ENCODE data around the gene HHAT.

Gene HHAT

DNA sequence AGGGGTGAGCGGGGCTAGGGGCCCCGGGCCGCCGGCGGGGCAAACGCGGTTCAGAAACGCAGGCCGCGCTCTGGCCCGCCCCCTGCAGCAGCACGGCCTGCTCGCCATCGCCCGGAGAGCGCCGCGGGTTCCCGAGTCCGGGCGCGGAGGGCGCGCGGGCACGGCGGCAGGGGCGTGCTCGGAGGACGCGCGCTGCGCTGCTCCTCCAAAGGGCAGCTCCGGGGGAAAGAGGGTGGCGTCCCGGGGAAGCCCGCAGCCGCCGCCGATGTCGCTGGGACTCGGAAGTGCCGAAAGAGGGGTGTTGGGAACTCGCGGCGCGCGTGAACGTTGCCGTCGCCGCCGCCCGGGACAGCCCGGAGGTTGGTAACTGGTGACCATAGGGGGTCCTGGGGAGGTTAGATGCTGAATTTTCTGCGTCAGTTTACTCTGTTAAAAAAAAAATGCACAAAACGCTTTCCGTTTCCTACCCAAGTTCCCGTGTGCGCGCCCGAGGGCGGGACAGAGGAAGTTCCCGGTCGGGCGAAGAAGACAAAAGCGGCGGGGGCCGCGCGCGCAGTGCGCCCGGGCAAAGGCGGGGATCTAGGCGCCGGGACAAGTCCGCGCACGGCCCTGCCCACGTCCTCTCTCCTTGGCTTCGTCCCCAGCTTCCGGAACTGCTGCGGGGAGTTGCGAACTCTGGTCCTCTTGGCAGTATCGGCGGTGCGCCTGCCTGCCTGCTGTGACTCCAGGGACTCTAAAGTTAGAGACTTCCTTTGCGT lies at the start of gene HHAT:
HHAT (plus strand) TSS at position 157 of the 758 bp plus-strand sequence. CDS start 20,074 bp downstream, outside the sequence.
- DNase-seq (ENCODE audit: low read depth) = peak; percentile 81

DNA sequence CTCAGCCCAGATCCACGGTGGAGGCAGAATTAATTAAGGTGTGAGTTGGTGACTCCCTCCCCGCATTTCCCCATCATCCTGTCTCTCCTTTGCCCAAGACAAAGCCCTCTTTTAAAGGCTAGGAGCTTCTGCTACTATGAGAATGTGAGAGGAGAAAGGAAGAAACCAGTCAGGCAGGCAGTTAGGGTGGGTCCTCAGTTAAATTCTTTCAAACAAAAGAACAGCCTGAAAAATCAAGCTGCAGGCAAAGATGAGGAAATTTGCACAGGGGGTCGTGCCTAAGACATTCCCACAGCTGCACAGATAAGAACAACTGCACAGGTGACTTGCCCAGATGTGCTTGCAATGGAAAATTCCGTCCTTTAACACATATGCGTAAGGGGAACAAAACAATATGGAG lies 48.5 kb upstream of the HHAT start:
- no peak for DNase-seq (ENCODE audit: low read depth)

DNA sequence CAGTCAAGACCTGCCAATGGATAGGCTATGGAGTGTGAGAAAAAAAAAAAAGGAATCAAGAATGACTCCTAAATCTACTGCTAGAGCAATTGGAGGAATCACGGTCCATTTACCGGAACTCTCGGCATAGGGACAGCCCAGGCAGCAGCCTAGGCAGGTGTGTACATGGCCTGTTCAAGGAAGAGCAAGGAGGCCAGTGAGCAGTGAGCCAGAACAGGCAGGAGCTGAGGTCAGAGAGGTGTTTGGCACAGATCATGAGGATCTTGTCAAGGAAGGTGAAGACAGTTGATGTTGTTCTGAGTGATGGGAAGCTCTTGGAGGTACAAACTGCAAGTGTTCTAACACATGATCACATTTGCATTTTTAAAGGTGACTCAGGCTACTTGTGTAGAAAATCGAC lies 40.6 kb upstream of the HHAT start:
- no peak for DNase-seq (ENCODE audit: low read depth)

DNA sequence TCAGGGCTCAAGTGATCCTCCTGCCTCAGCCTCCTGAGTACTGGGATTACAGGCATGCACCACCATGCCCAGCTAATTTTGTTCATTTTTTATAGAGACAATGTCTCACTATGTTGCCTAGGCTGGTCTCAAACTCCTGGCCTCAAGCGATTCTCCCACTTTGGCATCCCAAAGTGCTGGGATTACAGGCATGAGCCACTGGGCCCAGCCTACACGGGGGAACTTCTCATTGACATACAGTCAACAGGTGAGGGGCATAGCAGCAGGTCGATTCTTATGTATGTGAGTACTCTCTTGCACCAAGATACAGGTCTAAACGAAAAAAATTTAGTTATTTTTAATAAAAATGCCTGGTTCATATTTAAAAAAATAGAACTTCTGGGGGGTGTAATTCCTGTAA lies 39.5 kb upstream of the HHAT start:
- DNase-seq (ENCODE audit: low read depth) = no peak

DNA sequence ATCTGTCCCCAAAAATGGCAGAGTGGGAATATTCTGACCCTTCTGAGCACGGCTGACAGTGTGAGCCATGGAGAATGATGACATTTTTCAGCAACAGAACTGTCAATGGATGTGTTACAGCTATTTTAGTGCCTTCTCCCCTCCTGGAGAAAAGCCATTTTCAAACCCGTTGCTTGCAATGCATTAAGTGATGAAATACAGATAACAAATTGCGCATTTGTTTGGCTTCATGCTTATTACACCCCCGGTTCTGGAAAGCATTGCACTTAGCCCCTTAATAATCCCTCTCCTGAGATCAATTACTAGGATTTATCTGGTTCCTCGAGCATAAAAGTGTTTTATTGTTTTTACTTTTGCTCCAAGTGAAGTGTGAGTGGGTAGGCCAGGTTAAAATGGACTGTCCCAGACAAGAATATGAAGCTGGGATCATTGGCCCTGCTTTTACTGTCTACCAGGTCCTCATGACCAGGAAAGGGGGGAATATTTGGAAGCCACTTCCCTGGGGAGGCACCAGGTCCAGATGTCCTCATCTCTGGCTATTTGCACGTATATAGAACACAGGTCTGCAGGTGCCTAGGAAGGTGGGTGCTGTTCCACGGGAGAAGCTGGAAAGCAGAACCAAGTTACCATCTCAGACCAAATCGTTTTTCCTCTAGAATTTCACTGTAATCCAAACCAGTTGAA lies 37.5 kb upstream of the HHAT start:
- no peak for DNase-seq (ENCODE audit: low read depth)

DNA sequence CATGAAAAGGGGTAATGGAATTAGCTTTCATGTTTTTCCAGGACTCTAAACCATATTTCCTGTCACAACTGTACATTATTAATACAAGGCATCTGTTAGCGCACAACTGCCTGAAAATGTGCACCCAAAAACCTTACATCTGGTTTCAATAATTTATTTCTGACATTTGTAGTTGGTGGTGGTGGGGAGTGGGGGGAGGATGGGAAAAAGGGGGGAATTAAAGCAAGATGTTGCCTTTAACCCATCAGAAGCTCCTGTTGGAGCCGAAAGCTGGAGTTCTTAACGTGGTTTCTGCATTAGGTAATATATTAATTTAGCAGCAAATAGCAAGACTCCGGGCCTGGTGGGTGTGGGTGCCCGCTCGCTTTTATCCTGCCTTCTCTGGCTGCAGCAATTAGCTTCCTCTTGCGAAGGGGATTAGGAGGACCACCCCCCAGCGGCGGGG lies 36.9 kb upstream of the HHAT start:
- DNase-seq (ENCODE audit: low read depth) = peak; percentile 89

DNA sequence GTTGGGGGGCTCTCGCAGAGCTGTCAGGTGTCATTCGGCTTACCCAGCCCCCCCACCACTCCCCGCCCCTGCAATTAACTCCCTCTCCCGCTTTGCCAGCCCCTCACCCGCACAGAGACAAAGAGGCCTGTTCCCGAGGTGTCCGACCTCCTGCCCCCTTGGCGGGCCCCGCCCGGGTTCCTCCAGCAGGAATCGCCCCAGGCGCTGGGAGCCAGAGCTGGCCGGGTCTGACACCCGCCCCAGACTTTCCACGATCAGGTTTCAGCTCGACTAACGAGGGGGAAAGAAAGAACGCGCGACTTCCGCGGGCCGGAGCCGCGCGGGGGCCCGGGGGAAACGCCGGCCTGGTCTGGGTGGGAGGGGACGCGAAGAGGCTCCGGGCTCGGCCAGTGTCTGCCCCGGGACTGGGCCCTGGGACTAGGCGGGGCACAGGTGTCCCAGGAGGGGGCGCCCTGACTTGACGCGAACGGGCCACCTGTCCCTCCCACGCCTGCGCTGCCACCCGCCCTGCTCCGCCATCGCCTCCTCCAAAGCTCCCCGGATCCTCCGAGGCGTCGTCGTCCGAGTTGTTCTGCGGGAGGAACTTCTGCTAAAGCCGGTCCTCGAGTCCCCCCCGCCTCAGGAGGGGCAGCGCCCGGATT lies 36.4 kb upstream of the HHAT start:
- peak; percentile 71 for DNase-seq (ENCODE audit: low read depth)

DNA sequence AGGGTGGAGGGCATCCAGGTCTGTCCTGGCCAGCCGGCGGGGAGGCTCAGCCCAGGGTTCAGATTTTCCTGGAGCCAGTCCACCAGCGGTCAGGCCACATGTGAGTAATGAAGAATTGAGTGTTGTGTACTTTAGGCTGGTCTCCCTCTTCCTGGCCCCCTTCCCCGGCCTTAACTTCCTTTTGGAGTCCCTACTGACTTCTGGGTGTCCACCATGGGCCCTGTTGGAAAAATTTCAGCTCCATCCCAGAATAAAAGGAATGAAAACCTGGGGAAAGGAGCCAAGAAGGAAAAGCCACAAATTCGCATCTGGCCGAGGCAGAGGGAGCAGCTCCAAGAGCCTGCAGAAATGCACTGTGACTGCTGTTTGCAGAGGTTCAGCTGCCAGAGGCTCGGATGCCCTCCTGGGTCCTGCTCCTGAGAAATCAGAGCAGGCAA lies 35.5 kb upstream of the HHAT start:
- DNase-seq (ENCODE audit: low read depth) = peak; percentile 89

DNA sequence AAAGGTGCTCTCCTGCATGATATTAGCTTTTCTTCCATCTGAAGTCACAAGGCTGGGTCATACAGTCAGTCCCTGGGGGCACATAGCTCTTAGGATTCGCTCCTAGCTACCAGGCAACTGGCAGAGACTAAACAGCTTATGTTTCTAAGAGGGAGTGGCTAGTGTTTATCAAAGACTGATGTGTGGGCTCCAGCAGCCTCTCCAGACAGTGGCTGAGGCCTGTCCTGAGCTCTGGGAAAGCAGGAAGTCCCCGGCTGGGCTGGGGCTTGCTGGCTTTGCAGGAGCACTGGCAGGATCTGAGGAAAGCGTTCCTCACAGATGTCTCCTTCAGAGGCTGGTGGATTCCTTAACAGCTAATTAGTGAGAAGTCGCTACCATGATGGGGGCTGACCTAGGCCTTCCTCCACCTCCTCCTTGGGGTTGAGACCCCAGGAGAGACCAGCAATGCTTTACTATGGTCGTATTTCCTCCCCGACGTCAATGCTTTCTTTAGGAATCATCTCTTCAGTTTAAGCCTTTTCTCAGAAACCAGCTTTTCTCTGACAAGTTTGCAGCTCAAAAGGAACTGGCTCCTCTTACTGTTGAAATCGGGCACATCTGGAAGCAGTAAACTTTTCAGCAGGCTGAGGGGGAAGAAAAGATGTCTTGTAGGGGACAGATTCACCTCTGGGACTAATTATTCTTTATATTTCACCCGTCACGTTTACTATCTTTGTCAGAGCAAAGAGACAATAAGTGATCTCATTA lies 33.5 kb upstream of the HHAT start:
- peak; percentile 72 for DNase-seq (ENCODE audit: low read depth)

DNA sequence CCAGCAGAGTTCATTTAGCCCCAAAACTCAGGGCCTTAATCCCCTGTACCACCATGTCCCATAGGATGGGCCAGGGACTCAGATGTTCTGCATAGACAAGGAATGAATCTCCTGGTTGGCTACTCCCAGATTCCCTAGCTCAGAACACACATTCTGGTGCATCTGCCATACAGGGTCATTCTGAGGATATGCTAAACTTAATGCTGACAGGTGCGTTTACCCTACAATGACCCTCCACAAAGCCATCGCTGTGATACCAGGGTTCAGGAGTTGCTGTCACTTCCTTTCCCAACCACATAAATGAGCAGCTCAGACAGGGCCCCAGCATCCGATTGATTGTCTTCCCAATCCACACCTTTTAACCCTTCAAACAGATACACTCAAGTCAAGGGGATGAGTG lies 32.0 kb upstream of the HHAT start:
- no peak for DNase-seq (ENCODE audit: low read depth)

DNA sequence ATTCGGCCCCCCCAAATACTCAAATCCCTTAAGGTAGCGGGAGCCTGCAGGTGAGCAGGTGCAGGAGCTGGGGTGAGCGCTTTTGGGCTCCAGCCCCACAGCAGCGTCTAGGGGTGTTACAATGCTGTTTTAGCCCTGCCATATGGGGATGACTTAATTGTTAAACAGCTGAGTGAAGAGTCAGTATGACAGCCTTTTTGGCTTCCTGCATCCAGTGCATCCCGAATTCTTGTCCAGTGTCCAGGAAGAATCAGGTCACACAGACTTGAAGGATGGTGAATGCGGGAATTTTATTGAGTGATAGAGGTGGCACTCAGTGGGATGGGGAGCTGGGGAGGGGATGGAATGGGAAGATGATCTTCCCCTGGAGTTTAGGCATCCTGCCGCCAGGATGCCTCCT lies 30.4 kb upstream of the HHAT start:
- peak; percentile 22 for DNase-seq (ENCODE audit: low read depth)

DNA sequence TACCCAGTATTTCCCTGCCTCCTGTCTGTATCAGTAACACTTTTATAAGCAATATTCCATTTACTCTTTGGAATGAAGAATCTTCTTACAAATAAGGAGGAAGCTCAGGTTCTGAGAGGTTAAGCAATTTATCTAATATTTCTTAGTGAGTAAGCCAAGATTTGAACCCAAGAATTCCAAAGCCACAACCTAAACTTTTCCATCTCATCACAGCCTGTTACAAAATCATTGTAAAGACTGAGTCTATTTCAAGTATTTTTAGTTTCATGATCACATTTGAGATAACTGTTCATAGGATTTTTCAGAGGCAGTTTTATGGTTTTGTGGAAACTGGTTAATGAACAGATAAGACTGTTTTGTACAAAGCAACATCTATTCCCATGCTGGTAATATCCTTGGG lies 29.8 kb upstream of the HHAT start:
- DNase-seq (ENCODE audit: low read depth) = peak; percentile 73

DNA sequence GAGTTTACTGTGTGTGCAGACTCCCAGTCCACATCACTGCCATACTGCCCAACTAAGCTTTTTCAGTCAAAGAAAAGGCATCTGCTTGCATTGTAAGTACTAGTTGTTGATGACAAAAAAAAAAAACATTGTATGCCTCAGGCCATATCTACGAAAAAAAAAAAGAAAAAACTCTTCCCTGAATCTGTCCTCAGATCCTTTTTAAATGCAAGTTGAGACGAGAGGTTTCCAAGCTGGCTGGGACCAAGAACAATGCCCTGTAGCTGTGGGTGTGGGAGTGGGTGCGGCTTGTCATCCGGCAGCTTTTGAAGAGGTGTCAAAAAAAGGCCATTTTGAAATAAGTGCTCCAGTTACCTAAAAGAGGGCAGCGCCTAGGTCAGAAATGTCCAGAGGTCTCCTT lies 29.2 kb upstream of the HHAT start:
- peak; percentile 37 for DNase-seq (ENCODE audit: low read depth)

DNA sequence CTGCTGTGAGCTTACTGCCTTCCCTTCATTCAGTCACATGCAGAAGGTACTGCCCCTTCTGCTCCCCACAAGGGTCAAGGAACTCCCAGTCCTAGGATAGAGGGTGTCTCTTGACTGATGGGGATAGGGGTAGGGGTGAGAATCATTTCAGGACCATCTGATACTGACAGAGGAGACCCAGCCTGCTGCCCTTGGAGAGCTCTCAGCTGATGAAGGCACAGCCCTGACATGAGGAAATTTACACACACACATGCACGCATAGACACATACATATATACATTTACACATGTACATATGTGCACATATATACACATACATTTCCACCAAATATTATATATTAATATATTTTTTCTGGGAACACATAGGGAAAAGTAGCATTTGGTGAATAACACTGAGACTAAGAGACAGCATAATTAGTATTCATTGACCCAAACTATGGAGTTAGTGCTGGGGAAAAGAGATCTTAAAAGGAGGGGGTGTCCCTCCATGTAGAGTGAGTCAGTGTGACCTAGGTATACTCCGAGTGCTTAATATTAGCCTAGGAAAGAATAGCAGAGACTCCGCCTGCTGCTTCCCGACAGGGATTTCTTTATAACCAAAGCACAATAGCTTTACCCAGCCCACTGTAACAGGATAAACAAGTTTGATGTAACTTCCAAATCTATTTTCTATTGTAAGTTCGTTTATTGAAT lies 27.6 kb upstream of the HHAT start:
- DNase-seq (ENCODE audit: low read depth) = no peak

DNA sequence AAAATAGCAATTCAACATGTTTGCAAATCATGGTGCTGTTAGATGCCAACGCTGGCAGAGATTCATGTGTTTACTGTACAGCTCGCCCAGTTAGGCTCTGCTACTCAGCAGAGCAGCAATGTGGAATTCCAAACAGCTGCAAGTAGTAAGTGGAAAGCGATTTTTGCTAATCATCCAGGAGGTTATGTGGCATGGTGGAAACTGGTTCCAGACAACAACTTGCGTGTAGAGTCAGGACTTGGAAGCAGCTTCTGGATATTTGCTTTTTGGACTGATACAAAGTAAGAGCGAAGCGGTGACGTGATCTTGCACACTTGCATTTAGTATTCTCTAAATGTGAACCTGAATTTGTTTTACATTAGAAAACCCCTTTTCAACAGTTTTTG lies 27.1 kb upstream of the HHAT start:
- DNase-seq (ENCODE audit: low read depth) = peak; percentile 23

DNA sequence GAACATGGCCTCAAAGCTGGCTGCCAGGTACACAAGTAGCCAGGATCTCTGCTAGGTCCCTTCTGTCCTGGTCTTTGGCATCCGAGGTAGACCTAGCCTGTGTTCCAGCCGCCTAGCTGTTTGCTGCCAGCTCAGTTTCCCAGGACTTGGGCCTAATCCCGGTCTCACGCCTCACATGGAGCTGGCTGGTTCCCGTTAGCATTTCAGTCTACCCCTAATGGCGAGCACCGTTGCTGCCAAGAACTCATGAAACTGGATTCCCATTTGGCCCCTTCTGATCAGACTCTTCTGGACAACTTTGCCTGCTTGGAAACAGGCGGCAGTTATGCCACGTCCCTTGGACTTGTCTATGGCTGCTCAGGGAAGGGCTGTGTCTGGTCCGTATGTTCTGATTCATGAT lies 26.2 kb upstream of the HHAT start:
- DNase-seq (ENCODE audit: low read depth) = no peak

DNA sequence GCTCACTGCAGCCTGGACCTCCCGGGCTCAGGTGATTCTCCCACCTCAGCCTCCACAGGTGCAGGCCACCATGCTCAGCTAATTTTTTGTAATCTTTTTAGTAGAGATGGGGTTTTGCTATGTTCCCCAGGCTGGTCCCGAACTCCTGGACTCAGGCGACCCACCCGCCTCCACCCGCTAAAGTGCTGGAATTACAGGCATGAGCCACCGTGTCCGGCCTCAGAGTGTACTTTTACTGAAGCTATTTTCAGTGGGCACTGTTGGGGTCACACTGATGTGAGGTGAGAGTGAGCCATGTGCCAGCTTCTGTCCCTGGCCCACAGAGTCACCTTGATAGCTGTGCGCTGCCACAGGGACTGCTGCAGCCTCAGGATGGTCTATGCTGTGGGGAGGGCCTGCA lies 25.3 kb upstream of the HHAT start:
- DNase-seq (ENCODE audit: low read depth) = no peak

DNA sequence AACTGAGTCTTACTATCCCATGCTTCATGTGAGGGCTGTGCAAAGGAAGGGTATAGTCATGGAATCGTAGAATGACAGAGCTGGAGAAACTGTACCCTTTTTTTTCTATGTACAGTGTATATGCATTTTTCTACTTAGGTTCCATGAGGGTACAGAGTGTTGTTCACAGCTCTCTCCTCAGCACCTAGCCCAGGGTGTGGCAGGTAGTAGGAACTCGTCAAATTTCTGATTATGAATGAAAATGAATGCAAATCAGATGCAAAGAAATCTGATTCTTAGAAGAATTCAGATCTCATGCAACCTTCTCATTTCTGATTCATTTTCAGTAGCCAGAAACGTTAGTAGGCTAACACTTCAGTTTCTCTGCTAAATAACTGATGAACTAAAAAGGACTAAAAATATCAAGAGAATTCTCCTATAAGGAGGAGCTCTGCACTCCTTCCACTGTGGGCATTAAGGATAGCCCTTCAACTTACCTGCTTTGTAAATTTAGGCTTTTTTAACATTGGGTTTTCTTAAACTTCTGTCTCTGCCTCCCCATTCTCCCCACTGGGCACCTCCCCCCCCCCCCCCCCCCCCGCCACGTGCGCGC lies 18.0 kb upstream of the HHAT start:
- no peak for DNase-seq (ENCODE audit: low read depth)

DNA sequence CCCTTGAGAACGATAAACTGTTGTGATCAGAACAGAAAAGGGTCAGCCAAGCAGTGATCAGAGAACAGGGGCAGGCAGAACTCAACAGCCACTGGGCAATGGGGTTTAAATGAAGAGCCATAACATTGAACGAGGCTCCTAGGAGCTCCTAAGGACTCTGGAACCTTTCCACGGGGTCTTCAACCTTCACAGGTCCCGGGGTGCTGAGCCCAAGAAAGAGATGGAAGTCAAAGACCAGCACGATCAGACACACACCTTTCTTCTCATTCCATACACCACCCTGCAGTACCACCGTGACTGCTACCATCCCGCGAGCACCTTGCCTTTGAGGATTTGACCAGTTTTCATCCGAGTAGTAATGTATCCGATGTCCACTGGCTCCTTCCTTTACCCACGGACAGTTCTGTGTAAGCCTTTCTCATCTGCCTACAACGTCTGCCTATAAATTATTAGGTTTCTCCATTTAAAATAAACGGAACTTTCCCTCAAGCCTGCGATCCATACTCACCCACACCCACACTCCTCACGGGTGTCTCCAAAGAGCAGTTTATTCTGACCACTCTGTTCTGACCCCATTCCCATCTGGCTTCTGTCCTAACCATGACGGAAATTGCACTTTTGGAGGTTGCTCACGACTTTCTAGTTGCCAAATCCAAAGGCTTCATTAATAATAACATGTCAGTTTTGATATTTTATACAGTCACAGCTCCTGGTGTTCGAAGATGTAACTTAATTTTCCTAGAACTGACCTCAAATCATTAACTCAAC lies 16.8 kb upstream of the HHAT start:
- DNase-seq (ENCODE audit: low read depth) = no peak

DNA sequence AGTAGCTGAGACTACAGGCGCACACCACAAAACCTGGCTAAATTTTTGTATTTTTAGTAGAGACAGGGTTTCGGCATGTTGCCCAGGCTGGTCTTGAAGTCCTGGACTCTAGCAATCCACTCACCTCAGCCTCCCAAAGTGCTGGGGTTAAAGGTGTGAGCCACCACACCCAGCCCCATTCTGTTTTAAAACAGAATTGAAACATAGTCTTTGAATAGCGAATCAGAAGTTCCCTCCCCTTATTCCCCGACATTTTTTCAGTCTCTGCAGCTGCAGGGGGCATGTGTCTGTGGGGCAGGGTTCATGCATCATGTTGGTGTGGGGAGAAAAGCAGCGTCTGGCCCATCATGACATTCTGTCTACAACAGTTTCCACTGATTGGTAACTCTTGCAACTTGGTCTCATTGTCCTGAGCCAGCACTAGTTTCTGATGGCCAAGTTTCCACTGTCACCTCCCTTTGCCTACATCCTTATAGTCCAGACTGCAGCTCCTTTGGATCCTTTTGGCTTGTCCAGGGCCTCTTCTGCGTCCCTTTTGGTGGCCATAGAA lies 15.6 kb upstream of the HHAT start:
- no peak for DNase-seq (ENCODE audit: low read depth)

Data from EH (cell line).